Measurements from ENCODE around the gene PTCH1.

DNA sequence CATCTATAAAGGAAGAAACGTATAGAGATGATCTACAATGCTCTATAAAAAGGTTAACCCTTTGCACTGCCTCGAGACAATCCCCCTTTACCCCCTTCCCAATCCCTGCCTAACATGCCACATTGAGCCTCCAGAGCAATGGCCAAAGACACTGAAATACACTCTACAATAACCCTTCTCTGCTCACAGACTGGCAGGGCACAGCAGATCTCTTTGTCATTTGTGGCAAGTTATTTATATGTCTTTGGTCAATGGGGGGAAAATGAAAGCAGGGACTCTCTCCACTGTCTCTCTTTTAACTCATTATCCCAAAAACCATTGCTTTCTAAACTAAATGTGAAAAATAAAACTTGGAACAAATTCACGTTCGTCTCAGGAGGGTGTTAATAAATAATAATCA, 51.7 kb downstream of the PTCH1 start:
- TF ChIP-seq, protein P1, sequence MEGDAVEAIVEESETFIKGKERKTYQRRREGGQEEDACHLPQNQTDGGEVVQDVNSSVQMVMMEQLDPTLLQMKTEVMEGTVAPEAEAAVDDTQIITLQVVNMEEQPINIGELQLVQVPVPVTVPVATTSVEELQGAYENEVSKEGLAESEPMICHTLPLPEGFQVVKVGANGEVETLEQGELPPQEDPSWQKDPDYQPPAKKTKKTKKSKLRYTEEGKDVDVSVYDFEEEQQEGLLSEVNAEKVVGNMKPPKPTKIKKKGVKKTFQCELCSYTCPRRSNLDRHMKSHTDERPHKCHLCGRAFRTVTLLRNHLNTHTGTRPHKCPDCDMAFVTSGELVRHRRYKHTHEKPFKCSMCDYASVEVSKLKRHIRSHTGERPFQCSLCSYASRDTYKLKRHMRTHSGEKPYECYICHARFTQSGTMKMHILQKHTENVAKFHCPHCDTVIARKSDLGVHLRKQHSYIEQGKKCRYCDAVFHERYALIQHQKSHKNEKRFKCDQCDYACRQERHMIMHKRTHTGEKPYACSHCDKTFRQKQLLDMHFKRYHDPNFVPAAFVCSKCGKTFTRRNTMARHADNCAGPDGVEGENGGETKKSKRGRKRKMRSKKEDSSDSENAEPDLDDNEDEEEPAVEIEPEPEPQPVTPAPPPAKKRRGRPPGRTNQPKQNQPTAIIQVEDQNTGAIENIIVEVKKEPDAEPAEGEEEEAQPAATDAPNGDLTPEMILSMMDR (IDR thresholded peaks at IDR 0.05; ENCODE audit: low read depth, low read length, missing input control), result no peak
- TF ChIP-seq SP1 (IDR thresholded peaks at IDR 0.05) (no peak), YY1 (IDR thresholded peaks at IDR 0.05) (no peak), RXRA (IDR thresholded peaks at IDR 0.05) (no peak)
- TF ChIP-seq, protein P2, sequence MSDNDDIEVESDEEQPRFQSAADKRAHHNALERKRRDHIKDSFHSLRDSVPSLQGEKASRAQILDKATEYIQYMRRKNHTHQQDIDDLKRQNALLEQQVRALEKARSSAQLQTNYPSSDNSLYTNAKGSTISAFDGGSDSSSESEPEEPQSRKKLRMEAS (IDR thresholded peaks at IDR 0.05), result no peak
